Keratinocyte (primary cell): ENCODE measurements around the gene MMP11. TPM values are rescaled to one million over a fixed set of nuclear protein-coding genes. Genes with fewer than 3 reads are reported as not detected.

Experiments
- DNase-seq: peaks from one replicate; pipeline ENCODE4 v3.0.0-alpha.2; 2011; ENCODE audit warnings: low read depth, missing footprints, low spot score
- FAIRE-seq: peaks from 2 replicates; lab custom pipeline; 2011; peaks lifted over from hg19 to GRCh38; lab: Jason Lieb, UNC
- H2AFZ ChIP-seq: 2 replicates; pipeline ENCODE4 v1.6.0; 2012; ENCODE audit warnings: low read length, control low read depth, inconsistent platforms; ENCODE audit not compliant: control insufficient read depth
- H3K27ac ChIP-seq: 2 replicates; pipeline ENCODE4 v1.5.1; 2011; ENCODE audit warnings: low read length; ENCODE audit not compliant: control insufficient read depth, insufficient read depth
- H3K27me3 ChIP-seq: 3 replicates; pipeline ENCODE4 v1.6.0; 2011; ENCODE audit warnings: low read length; ENCODE audit not compliant: control insufficient read depth, insufficient read depth; ENCODE audit errors: extremely low read depth
- H3K36me3 ChIP-seq, 2 experiments: 2 replicates in 1 of 2; 3 replicates in 1 of 2; pipeline ENCODE4 v1.5.1; 2011; ENCODE audit warnings: low read length in 2 of 2, mild to moderate bottlenecking in 1 of 2; ENCODE audit not compliant: control insufficient read depth in 2 of 2, insufficient read depth in 2 of 2; ENCODE audit errors: extremely low read depth in 1 of 2
- H3K4me1 ChIP-seq: 3 replicates; pipeline ENCODE4 v1.5.1; 2011; ENCODE audit warnings: low read length; ENCODE audit not compliant: control insufficient read depth, insufficient read depth; ENCODE audit errors: extremely low read depth
- H3K4me2 ChIP-seq: 3 replicates; pipeline ENCODE4 v1.6.0; 2011; ENCODE audit warnings: low read depth, low read length; ENCODE audit not compliant: control insufficient read depth, insufficient read depth; ENCODE audit errors: extremely low read depth
- H3K4me3 ChIP-seq, 3 experiments: fragments of 200-600 bp in 1 of 3; sonication (generic) in 1 of 3; 2 replicates in 2 of 3; 3 replicates in 1 of 3; pipeline ENCODE4 v1.5.1; 2011 to 2016; ENCODE audit warnings: low read length in 3 of 3, mild to moderate bottlenecking in 3 of 3, control low read depth in 2 of 3, inconsistent platforms in 1 of 3, low read depth in 1 of 3, mixed read lengths in 1 of 3, mixed run types in 1 of 3, moderate library complexity in 1 of 3; ENCODE audit not compliant: control insufficient read depth in 2 of 3, insufficient read depth in 2 of 3; ENCODE audit errors: extremely low read depth in 1 of 3
- H3K79me2 ChIP-seq: 2 replicates; pipeline ENCODE4 v1.6.0; 2012; ENCODE audit warnings: low read length; ENCODE audit not compliant: control insufficient read depth, insufficient read depth
- H3K9ac ChIP-seq: 3 replicates; pipeline ENCODE4 v1.6.0; 2011; ENCODE audit warnings: low read length; ENCODE audit not compliant: control insufficient read depth, insufficient read depth; ENCODE audit errors: extremely low read depth
- H3K9me1 ChIP-seq: 3 replicates; pipeline ENCODE4 v1.6.0; 2011; ENCODE audit warnings: low read length; ENCODE audit not compliant: control insufficient read depth, insufficient read depth; ENCODE audit errors: extremely low read depth
- H3K9me3 ChIP-seq: 2 replicates; pipeline ENCODE4 v1.5.1; 2012; ENCODE audit warnings: low read depth, low read length; ENCODE audit not compliant: control insufficient read depth
- H4K20me1 ChIP-seq: 3 replicates; pipeline ENCODE4 v1.6.0; 2011; ENCODE audit warnings: low read length; ENCODE audit not compliant: control insufficient read depth, insufficient read depth; ENCODE audit errors: extremely low read depth
- CTCF ChIP-seq, 3 experiments: IDR thresholded peaks in 1 of 3; conservative IDR thresholded peaks in 1 of 3; optimal IDR thresholded peaks in 1 of 3; 2 replicates in 2 of 3; 3 replicates in 1 of 3; pipeline versions ENCODE3 to v1.5.1; 2011; ENCODE audit warnings: low read length in 3 of 3, mild to moderate bottlenecking in 3 of 3, moderate library complexity in 2 of 3, control low read depth in 1 of 3, inconsistent platforms in 1 of 3; ENCODE audit not compliant: insufficient read depth in 2 of 3; ENCODE audit errors: extremely low read depth in 1 of 3
- EZH2 ChIP-seq: IDR thresholded peaks from one replicate; pipeline ENCODE4 v1.6.1; 2012; ENCODE audit warnings: inconsistent platforms, mild to moderate bottlenecking, low read length, moderate library complexity
- dilution Hi-C: fragments of 300-500 bp; cut with MboI; formaldehyde crosslinking; loops from one replicate; pipeline ENCODE4 v1.7.0; 2020; ENCODE audit warnings: low sequenced_read_pairs; ENCODE audit not compliant: extremely low pct_ligation_motif_present
- polyA plus RNA-seq, 5 experiments: library from polyadenylated mRNA; depleted of rRNA in 3 of 5; stranded (reverse) in 3 of 5; stranded (forward) in 1 of 5; unstranded in 1 of 5; fragments of >200 nt; gene quantifications; 1 replicate in 1 of 5; 2 replicates in 3 of 5; 3 replicates in 1 of 5; pipeline versions ENCODE4 v1.2.1 to v1.2.3, GENCODE V29; 2011 to 2012; ENCODE audit warnings: missing spikeins in 2 of 5, low read depth in 1 of 5, low replicate concordance in 1 of 5

The MMP11 gene
- polyA plus RNA-seq, 1 donor (not counting 4 experiments of a cell fraction or from before 2014, with no cell fraction given) = 0.13 TPM

GRCh38 chr22:23752090-23752691 is 20.5 kb upstream of the MMP11 start:
- H3K4me3 ChIP-seq = no peak overlapping the region

GRCh38 chr22:23752750-23753149 is 19.9 kb upstream of the MMP11 start:
- H3K79me2 ChIP-seq = peaks cover 3% of the 10 kb centered on the region
- no peaks in the 10 kb centered on the region for H3K9me3 ChIP-seq
- TF ChIP-seq CTCF (optimal IDR thresholded peaks at IDR 0.05 in 1 of 3, IDR thresholded peaks at IDR 0.05 in 1 of 3, conservative IDR thresholded peaks at IDR 0.05 in 1 of 3; ENCODE audit: extremely low read depth in 1 of 3, insufficient read depth in 2 of 3, low read length in 3 of 3) (no peak), EZH2 (no peak)
- FAIRE-seq = no peak
- DNase-seq = no peak
- H3K36me3 ChIP-seq = no peaks in the 10 kb centered on the region
- dilution Hi-C loops = no loop called here
- no peak overlapping the region for H3K4me2 ChIP-seq
- H3K9ac ChIP-seq = no peak overlapping the region
- H3K27me3 ChIP-seq = no peaks in the 10 kb centered on the region
- no peak overlapping the region for H3K27ac ChIP-seq
- H2AFZ ChIP-seq = no peak overlapping the region
- H4K20me1 ChIP-seq = no peaks in the 10 kb centered on the region
- no peaks in the 10 kb centered on the region for H3K9me1 ChIP-seq
- no peak overlapping the region for H3K4me3 ChIP-seq
- peaks cover 11% of the 10 kb centered on the region for H3K4me1 ChIP-seq

More at GRCh38 chr22:23752090-23752691, 20.5 kb upstream of the MMP11 start:
- dilution Hi-C loops = no loop called here
- no peaks in the 10 kb centered on the region for H3K27me3 ChIP-seq
- H4K20me1 ChIP-seq = no peaks in the 10 kb centered on the region
- DNase-seq (no peak), FAIRE-seq (no peak)
- H3K4me2 ChIP-seq = peak overlapping the region; percentile 77
- H3K27ac ChIP-seq = no peak overlapping the region
- no peaks in the 10 kb centered on the region for H3K9me3 ChIP-seq
- H3K4me1 ChIP-seq = peaks cover 11% of the 10 kb centered on the region
- H3K9ac ChIP-seq = no peak overlapping the region
- H3K79me2 ChIP-seq = peaks cover 3% of the 10 kb centered on the region
- TF ChIP-seq CTCF (optimal IDR thresholded peaks at IDR 0.05 in 1 of 3, IDR thresholded peaks at IDR 0.05 in 1 of 3, conservative IDR thresholded peaks at IDR 0.05 in 1 of 3; ENCODE audit: extremely low read depth in 1 of 3, insufficient read depth in 2 of 3, low read length in 3 of 3) = no peak
- TF ChIP-seq EZH2 = no peak
- no peak overlapping the region for H2AFZ ChIP-seq
- no peaks in the 10 kb centered on the region for H3K36me3 ChIP-seq
- H3K9me1 ChIP-seq = no peaks in the 10 kb centered on the region
